Measurements from ENCODE around the gene PXDN. TPM values are rescaled to one million over a fixed set of nuclear protein-coding genes. Genes with fewer than 3 reads are reported as not detected.

Gene PXDN
- total and polyA plus RNA-seq, 8 donors, result 2.0 to 21.1 (median 4.2) TPM

GRCh38 chr2:1742301-1742680, 2.0 kb downstream of the PXDN start:
- Histone ChIP-seq H3K36me3 (no peaks in the 10 kb centered on the region), H3K4me1 (no peaks in the 10 kb centered on the region)

GRCh38 chr2:1741851-1742250, 2.5 kb downstream of the PXDN start:
- ATAC-seq, result no peak
- no peak overlapping the region for H3K27ac ChIP-seq
- H3K9me3 ChIP-seq, result no peaks in the 10 kb centered on the region
- intact Hi-C loops (cut with DNase I), result loop anchor here in 1 of 3 donors (10.0 kb wide), 1 partner anchor 147 kb away; no protein-coding TSS in a partner anchor
- no peaks in the 10 kb centered on the region for H3K4me1 ChIP-seq
- DNase-seq, result peak in 1 of 6 donors; percentile 2
- WGBS, 2 donors, result 86 to 93% methylated on average over 14 of the region's 14 CpGs
- FAIRE-seq, result no peak
- H3K27me3 ChIP-seq, result peaks cover 0 to 6% (median 0%) of the 10 kb centered on the region in 4 donors
- no peak for TF ChIP-seq CTCF (IDR thresholded peaks at IDR 0.05)
- no peaks in the 10 kb centered on the region for H3K36me3 ChIP-seq
- H3K4me3 ChIP-seq, result no peak overlapping the region

More at GRCh38 chr2:1742301-1742680, 2.0 kb downstream of the PXDN start:
- Histone ChIP-seq H3K27ac (no peak overlapping the region), H3K4me3 (peak overlapping the region in 1 of 4 donors; percentile 50), H3K27me3 (peaks cover 0 to 6% (median 0%) of the 10 kb centered on the region in 4 donors), H3K9me3 (no peaks in the 10 kb centered on the region)
- WGBS, 2 donors, result 76 to 86% methylated on average over 13 of the region's 13 CpGs
- no peak for TF ChIP-seq CTCF (IDR thresholded peaks at IDR 0.05)
- no peak for ATAC-seq
- DNase-seq, result peak in 1 of 6 donors; percentile 1
- intact Hi-C loops (cut with DNase I), result loop anchor here in 1 of 3 donors (10.0 kb wide), 1 partner anchor 147 kb away; no protein-coding TSS in a partner anchor
- no peak for FAIRE-seq

GRCh38 chr2:1740716-1741589, 3.4 kb downstream of the PXDN start:
- WGBS, 2 donors, result 78 to 89% methylated on average over 24 of the region's 24 CpGs
- TF ChIP-seq CTCF (IDR thresholded peaks at IDR 0.05), result no peak
- Histone ChIP-seq H3K27me3 (peaks cover 0 to 6% (median 0%) of the 10 kb centered on the region in 4 donors), H3K4me3 (no peak overlapping the region), H3K27ac (no peak overlapping the region), H3K9me3 (no peaks in the 10 kb centered on the region), H3K36me3 (no peaks in the 10 kb centered on the region), H3K4me1 (no peaks in the 10 kb centered on the region)
- intact Hi-C loops (cut with DNase I), result loop anchor here in 1 of 3 donors (10.0 kb wide), 1 partner anchor 146 kb away; no protein-coding TSS in a partner anchor
- ATAC-seq (no peak), FAIRE-seq (no peak), DNase-seq (peak in 1 of 6 donors; percentile 4)

- no peak for TF ChIP-seq CTCF (IDR thresholded peaks at IDR 0.05)
- Histone ChIP-seq H3K36me3 (no peaks in the 10 kb centered on the region), H3K27me3 (peaks cover 0 to 6% (median 0%) of the 10 kb centered on the region in 4 donors), H3K9me3 (no peaks in the 10 kb centered on the region), H3K4me3 (no peak overlapping the region), H3K27ac (no peak overlapping the region), H3K4me1 (no peaks in the 10 kb centered on the region)
- intact Hi-C loops (cut with DNase I), result loop anchor here in 1 of 3 donors (10.0 kb wide), 1 partner anchor 145 kb away; no protein-coding TSS in a partner anchor
- 64 to 75% methylated on average over 22 of the region's 22 CpGs for WGBS, 2 donors
- ATAC-seq (no peak), FAIRE-seq (no peak), DNase-seq (peak in 1 of 6 donors; percentile 4)
These were observed 4.2 kb downstream of the PXDN start for GRCh38 chr2:1739961-1740715.
